ENCODE results near the gene RGS7. TPM values are rescaled to one million over a fixed set of nuclear protein-coding genes. Genes with fewer than 3 reads are reported as not detected.

Gene RGS7
- polyA plus RNA-seq, 1 donor from 2014 or later, result 24.2 TPM

DNA sequence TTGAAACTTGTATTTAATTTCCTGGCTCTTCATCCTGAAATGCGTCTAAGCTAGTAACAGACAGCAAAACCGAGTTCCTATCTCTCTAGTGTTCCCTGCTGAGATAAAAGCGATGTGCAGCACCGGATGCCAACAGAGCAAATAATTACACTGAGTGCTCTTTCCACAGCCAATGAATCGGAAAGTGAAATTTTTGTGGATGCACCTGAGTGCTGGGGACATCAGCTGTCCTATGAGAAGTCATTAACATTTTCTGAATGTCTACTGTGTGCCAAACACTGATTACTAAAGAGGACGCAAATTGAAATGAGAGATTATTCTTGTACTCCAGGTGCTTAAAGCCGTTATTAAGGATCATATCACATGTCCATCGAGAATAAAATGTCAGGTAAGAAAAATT is 278.0 kb downstream of the RGS7 start:
- no peaks in the 10 kb centered on the region for H3K9me3 ChIP-seq (ENCODE audit: low read length)
- no peaks in the 10 kb centered on the region for H3K27me3 ChIP-seq (ENCODE audit: insufficient read depth, low read depth, low read length)
- TF ChIP-seq REST (IDR thresholded peaks at IDR 0.05; ENCODE audit: borderline replicate concordance) (peak; percentile 86), EZH2 (IDR thresholded peaks at IDR 0.05; ENCODE audit: borderline replicate concordance, insufficient read depth, low read length, poor library complexity, severe bottlenecking) (no peak), MXI1 (conservative IDR thresholded peaks at IDR 0.05; ENCODE audit: poor library complexity, severe bottlenecking) (no peak), RAD21 (conservative IDR thresholded peaks at IDR 0.05) (peak; percentile 50), EP300 (conservative IDR thresholded peaks at IDR 0.05; ENCODE audit: poor library complexity, severe bottlenecking) (peak; percentile 85), SMC3 (conservative IDR thresholded peaks at IDR 0.05; ENCODE audit: poor library complexity) (peak; percentile 47), TAF1 (IDR thresholded peaks at IDR 0.05; ENCODE audit: low read depth) (no peak), POLR2AphosphoS5 (IDR thresholded peaks at IDR 0.05) (peak; percentile 89)
- TF ChIP-seq, protein P1, sequence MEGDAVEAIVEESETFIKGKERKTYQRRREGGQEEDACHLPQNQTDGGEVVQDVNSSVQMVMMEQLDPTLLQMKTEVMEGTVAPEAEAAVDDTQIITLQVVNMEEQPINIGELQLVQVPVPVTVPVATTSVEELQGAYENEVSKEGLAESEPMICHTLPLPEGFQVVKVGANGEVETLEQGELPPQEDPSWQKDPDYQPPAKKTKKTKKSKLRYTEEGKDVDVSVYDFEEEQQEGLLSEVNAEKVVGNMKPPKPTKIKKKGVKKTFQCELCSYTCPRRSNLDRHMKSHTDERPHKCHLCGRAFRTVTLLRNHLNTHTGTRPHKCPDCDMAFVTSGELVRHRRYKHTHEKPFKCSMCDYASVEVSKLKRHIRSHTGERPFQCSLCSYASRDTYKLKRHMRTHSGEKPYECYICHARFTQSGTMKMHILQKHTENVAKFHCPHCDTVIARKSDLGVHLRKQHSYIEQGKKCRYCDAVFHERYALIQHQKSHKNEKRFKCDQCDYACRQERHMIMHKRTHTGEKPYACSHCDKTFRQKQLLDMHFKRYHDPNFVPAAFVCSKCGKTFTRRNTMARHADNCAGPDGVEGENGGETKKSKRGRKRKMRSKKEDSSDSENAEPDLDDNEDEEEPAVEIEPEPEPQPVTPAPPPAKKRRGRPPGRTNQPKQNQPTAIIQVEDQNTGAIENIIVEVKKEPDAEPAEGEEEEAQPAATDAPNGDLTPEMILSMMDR (IDR thresholded peaks at IDR 0.05; ENCODE audit: poor library complexity, severe bottlenecking), result peak; percentile 35
- no peak overlapping the region for H2AFZ ChIP-seq (ENCODE audit: low read depth, low read length)
- H3F3A ChIP-seq (ENCODE audit: insufficient read depth, low read length, poor library complexity, severe bottlenecking), result no peaks in the 10 kb centered on the region
- no peaks in the 10 kb centered on the region for H3K9me2 ChIP-seq (ENCODE audit: insufficient read depth, low read length)
- H3K4me3 ChIP-seq (ENCODE audit: low read length), result peak overlapping the region; percentile 46
- H4K20me1 ChIP-seq (ENCODE audit: insufficient read depth), result no peaks in the 10 kb centered on the region
- H3K36me3 ChIP-seq (ENCODE audit: insufficient read depth, low read length), result no peaks in the 10 kb centered on the region
- no peaks in the 10 kb centered on the region for H3K79me2 ChIP-seq (replicated peaks; ENCODE audit: insufficient read depth, low read length)
- H3K9ac ChIP-seq (ENCODE audit: low read length), result peak overlapping the region; percentile 42
- H3K27ac ChIP-seq (ENCODE audit: low read length), result peak overlapping the region; percentile 75
- peak overlapping the region; percentile 29 for H3K4me2 ChIP-seq (ENCODE audit: low read length)

DNA sequence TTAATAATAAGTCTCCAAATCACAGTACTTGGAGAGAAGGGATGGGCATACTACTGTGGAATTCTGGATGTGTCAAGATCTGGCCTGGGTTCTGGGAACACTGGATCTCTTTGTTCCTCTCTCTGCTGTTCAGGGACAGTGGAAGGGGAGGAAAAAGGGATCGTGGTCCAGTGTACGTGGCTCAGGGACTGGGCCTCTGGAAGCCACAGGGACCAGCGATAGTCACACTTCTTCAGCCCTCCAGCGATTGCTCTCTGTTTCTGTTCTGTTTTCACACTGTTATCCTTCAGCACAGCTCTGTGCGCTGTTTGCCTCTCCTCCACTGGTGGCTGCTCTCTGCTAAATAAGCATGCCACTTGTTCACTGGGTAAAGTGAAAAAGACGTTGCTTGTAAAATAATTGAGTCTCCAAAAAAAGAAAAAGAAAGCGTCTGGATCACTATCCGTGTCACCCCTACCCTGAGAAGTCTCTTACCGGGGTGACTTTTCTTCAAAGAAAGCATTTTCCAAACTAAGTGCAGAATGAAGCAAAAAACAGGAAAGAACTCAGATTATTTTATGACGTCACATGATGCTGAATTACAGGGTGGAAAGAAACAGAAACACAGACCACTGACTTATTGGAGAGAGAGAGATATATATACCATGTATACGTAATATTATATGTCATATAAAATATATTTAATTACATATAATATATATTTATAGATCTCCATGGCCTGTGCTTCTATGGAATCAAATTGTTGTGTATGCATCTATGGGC is 279.4 kb downstream of the RGS7 start:
- peak overlapping the region; percentile 14 for H3K27ac ChIP-seq (ENCODE audit: low read length)
- H3K27me3 ChIP-seq (ENCODE audit: insufficient read depth, low read depth, low read length), result no peaks in the 10 kb centered on the region
- H3K4me3 ChIP-seq (ENCODE audit: low read length), result no peak overlapping the region
- H4K20me1 ChIP-seq (ENCODE audit: insufficient read depth), result no peaks in the 10 kb centered on the region
- no peaks in the 10 kb centered on the region for H3K9me3 ChIP-seq (ENCODE audit: low read length)
- no peak for TF ChIP-seq MXI1 (conservative IDR thresholded peaks at IDR 0.05; ENCODE audit: poor library complexity, severe bottlenecking)
- no peak for TF ChIP-seq POLR2AphosphoS5 (IDR thresholded peaks at IDR 0.05)
- TF ChIP-seq, protein P1 (IDR thresholded peaks at IDR 0.05; ENCODE audit: poor library complexity, severe bottlenecking), result no peak
- TF ChIP-seq EZH2 (IDR thresholded peaks at IDR 0.05; ENCODE audit: borderline replicate concordance, insufficient read depth, low read length, poor library complexity, severe bottlenecking), result no peak
- TF ChIP-seq SMC3 (conservative IDR thresholded peaks at IDR 0.05; ENCODE audit: poor library complexity), result peak; percentile 17
- no peak overlapping the region for H3K4me2 ChIP-seq (ENCODE audit: low read length)
- no peak overlapping the region for H3K9ac ChIP-seq (ENCODE audit: low read length)
- H3K9me2 ChIP-seq (ENCODE audit: insufficient read depth, low read length), result no peaks in the 10 kb centered on the region
- no peaks in the 10 kb centered on the region for H3K79me2 ChIP-seq (replicated peaks; ENCODE audit: insufficient read depth, low read length)
- no peaks in the 10 kb centered on the region for H3F3A ChIP-seq (ENCODE audit: insufficient read depth, low read length, poor library complexity, severe bottlenecking)
- H3K36me3 ChIP-seq (ENCODE audit: insufficient read depth, low read length), result no peaks in the 10 kb centered on the region
- H2AFZ ChIP-seq (ENCODE audit: low read depth, low read length), result no peak overlapping the region
